Nucleus accumbens (tissue), 56 donors: ENCODE measurements around the gene SLMAP.
A peak's percentile ranks its signal among the peaks of the same experiment; 100 is the strongest.
"Not testable (repeated sequence)": the region's sequence is repeated elsewhere in the genome, so short reads cannot be mapped to it uniquely, and the experiment has no call there.

Source experiments
- DNase-seq, 56 donors: peaks; one replicate each; lab custom pipeline; 2025; lab: John Stamatoyannopoulos, UW

The SLMAP gene

GRCh38 chr3:57877116-57877515 lies 121.0 kb downstream of the SLMAP start:
- DNase-seq = no peak

GRCh38 chr3:57884436-57884835 lies 128.3 kb downstream of the SLMAP start:
- DNase-seq = not testable (repeated sequence)

- no peak for DNase-seq
Measured at GRCh38 chr3:57889807-57890206, 133.7 kb downstream of the SLMAP start.

DNA sequence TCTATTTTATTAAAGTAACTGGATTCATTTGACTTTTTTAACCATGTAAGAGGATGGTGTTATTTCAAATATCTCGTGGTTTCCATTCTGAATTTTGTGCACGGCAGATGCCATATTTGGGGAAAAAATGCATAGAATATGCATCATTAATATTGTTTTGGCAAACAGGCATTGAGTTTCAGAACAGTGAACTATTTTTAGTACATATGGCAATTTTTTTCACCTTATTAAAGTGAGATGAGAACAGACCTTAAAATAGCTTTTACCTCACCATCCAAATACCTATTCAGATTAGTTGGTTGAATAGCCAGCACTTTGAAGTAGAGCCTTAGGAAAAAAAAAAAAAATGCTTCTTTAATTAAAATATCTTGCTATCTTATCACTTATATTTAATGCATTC lies 134.8 kb downstream of the SLMAP start:
- no peak for DNase-seq

DNA sequence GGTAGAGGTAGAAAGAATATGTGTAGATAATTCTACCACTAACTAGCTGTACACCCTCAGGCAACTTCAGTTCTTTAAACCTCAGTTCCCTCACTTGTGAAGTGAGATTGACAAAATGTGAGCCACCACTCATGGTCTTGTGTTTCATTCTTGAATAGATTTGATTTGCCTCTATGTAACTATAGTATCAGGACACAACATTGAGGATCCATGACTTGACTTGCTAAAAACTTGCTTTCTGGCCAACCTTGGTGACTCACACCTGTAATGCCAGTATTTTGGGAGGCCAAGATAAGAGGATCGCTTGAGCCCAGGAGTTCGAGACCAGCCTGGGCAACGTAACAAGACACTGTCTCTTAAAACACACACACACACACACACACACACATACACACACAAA lies 136.3 kb downstream of the SLMAP start:
- DNase-seq = no peak

- DNase-seq = no peak
Measured at GRCh38 chr3:57893156-57893555, 137.0 kb downstream of the SLMAP start.

DNA sequence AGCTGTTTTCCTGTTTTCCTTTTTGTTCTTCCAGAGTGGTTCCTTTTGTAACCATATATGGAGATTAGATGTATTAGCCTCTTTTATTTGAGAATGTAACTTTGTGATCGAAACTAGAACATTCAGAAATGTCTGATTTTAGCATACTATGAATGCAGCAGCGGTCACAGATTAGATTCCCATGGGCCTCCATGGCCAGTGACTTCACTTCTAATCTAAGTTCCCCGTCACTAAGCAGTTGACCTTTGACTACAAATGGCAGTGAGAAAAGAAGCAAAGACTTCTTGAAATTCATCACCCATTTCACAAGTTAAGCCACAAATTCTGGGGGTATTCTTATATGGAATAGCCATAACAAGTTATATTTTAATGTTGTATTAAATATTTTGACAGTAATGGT lies 137.6 kb downstream of the SLMAP start:
- no peak for DNase-seq

DNA sequence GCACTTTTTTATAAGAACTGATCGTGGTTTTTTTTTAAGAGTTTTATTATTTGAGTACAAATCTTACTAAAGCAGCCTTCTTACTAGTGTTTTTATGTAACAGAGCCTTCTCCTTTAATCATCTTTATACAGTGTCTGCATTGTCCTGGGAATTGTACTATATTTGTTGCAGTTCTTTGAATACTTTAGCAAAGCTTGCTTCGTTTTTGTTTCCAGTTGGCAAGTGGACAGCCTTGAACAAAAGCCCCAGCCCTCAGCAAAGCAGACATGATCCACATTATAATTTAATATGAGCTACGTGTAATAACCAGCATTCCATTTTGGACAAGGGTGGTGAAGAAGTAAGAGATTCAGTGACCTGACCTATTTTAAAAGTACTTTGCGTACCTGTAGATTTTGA lies 139.9 kb downstream of the SLMAP start:
- peak in 2 of 56 donors; percentile 3 to 14 for DNase-seq

DNA sequence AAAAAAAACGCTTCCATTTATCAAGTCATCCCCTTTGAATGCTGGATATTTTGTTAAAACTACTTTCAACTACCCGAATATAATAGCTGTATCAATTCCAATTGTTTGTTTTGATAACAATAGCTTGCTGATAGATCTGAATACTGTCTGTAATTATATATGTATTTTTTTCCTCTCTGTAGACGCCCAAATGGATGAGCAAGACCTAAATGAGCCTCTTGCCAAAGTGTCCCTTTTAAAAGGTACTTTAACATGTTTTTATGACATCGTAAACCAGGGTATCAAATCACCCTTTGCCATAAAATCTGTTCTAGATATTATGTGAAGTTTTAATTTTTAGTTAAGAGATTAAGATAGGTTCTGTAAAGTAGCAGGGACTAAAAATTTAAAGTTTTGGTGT lies 140.6 kb downstream of the SLMAP start:
- no peak for DNase-seq

- no peak for DNase-seq
Measured at GRCh38 chr3:57900786-57901185, 144.7 kb downstream of the SLMAP start.

- no peak for DNase-seq
Measured at GRCh38 chr3:57903124-57903890, 147.2 kb downstream of the SLMAP start.

DNA sequence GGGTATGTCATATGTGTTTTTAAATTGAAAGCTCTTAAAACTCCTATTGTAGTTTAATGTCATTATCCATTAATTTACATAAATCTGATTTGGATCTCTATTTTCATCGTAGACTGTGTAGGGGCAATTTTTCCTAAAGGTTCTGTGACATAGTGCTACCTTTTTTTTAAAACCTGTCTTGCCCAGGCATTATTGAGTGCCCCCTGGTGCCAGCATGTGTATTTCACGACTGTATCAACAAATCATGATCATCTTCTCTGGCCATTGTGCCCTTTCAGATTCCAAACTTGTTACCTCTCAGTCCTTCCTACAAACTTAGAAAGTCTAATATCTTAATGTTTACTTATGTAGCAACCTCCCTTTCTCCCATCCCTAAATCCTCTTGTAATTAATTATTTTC lies 154.9 kb downstream of the SLMAP start:
- no peak for DNase-seq

- no peak for DNase-seq
Measured at GRCh38 chr3:57911593-57911992, 155.5 kb downstream of the SLMAP start.

- DNase-seq = no peak
Measured at GRCh38 chr3:57917601-57918000, 161.5 kb downstream of the SLMAP start.

DNA sequence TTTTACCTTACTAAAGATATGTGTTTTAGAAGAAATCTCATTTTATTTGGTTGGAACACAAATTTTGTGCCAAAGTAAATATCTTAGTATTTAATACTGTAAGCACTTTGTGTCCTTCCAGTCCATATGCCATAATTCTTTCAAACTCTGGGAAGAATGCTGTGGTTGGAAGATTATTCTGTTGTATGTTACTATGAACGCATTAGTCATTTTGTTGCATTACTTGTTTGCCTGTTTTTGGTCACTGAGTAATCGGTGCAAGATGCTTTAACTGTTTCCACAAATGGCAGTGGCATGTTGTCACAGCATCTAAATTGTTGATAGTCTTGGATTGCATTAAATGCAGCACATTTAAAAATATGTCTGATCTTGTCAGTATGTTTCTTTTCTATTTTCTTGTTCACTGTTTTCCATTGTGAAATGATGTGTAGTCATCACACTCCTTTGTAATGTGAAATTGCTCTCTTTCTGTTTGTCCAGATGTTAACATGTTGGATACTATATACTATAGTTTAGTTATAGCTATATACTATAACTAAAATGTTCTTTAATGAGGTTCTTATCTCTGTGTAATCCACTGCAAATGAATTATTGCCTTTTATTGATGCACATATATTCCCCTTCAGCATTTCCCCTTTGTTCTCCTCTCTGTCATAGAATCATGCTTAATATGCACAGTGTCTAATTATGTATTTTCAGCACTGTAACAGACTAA lies 162.2 kb downstream of the SLMAP start:
- no peak for DNase-seq

DNA sequence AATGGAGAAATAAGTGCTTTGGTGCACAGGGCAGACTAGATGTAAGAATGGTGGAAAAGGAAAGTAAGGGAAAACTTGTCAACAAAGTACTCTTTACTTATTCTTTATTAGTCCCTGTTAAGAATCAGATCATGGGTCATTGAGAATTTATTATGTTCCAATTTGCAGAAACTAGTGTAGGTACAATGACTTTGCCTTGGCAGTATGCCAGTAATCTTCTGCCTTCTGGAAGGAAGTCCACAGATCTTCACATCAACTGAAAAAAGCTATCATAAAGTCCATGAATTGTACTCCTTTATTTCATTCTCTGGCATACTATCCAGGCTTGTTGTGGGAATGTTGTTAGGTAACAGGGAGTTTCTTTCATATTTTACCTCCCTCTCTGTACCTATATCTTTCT lies 163.9 kb downstream of the SLMAP start:
- DNase-seq = no peak

DNA sequence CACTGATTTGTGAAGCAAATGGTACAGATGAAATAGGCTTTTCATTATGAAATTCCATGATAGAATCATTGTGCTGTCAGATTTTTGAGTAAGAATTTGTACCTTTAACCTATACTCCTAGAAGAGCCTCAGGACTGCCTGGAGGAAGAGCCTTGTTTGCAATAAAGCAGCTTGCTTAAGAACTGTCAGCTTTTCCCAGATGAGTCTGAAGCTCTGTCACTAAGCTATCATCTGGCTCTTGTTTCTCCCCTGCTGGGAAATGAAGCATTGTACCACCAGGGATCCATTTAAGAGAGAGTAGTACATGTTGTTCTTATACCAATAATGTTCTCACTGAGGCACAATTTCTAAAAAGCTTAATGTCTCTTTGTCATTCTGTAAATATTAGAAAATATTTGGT lies 167.0 kb downstream of the SLMAP start:
- no peak for DNase-seq

GRCh38 chr3:57923752-57924151 lies 167.6 kb downstream of the SLMAP start:
- no peak for DNase-seq

- no peak for DNase-seq
Measured at GRCh38 chr3:57927166-57927565, 171.1 kb downstream of the SLMAP start.

GRCh38 chr3:57927916-57928315 lies 171.8 kb downstream of the SLMAP start:
- no peak for DNase-seq

DNA sequence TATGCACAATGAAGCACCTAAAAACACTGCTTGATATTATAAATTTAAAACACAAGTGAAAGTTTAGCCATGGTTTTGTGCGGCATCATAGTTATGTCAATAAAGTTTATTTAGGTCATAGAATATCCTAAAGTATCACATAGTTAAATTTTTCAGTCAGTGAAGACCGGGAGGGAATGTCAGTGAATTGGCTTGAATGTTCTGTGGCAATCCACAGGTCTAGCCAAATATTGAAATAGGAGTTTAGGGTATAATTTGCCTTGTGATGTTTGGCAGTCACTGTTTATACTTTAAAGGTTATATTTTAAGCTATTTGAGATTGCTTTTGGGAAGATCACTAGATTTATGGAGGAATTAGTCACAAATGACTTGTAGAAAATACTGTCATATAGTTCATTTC lies 172.4 kb downstream of the SLMAP start:
- DNase-seq = no peak

- DNase-seq = no peak
Measured at GRCh38 chr3:57929988-57930387, 173.9 kb downstream of the SLMAP start.
